ENCODE data around the gene COMMD7. TPM values are rescaled to one million over a fixed set of nuclear protein-coding genes. Genes with fewer than 3 reads are reported as not detected.
A peak's percentile ranks its signal among the peaks of the same experiment; 100 is the strongest.

COMMD7 gene
- total RNA-seq, 1 donor from 2014 or later, result 39.8 TPM

DNA sequence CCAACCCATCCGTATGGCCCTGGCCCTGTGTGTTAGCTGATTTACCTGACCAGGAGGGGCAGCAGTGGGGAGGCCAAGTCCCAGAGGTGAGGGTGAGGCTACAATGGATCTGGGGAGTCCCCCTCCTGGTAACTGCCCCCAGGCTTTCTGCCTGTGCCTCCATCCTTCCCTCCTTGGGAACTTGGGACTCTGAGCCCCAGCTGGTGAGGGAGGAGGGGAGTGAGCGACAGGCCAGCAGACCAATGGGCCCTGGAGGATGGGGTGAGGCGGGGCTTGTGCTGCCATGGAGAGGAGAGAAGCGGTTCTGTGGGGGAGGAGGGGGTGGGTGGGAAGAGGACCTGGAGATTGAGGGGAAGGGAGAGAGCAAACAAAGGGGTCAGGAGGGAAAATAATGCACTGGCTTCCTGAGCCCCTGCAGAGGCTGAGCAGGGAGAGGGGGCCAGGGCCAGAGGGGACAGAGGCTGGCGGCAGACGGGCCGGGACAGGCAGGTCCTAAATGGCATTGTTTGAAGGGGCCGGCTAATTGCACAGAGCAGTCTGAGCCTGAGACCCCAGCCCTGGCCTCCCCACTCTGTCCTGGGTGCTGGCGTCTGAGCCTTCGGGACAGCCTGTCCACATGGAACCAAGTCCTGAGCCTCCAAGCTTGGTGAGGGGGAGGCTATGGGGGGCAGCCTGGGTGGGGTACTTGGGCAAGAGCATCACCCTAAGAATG is 36.4 kb upstream of the COMMD7 start:
- H3K4me1 ChIP-seq, result no peaks in the 10 kb centered on the region
- no peak for DNase-seq
- ATAC-seq, result no peak
- H3K27me3 ChIP-seq (ENCODE audit: low read depth), result no peaks in the 10 kb centered on the region
- TF ChIP-seq, protein P1, sequence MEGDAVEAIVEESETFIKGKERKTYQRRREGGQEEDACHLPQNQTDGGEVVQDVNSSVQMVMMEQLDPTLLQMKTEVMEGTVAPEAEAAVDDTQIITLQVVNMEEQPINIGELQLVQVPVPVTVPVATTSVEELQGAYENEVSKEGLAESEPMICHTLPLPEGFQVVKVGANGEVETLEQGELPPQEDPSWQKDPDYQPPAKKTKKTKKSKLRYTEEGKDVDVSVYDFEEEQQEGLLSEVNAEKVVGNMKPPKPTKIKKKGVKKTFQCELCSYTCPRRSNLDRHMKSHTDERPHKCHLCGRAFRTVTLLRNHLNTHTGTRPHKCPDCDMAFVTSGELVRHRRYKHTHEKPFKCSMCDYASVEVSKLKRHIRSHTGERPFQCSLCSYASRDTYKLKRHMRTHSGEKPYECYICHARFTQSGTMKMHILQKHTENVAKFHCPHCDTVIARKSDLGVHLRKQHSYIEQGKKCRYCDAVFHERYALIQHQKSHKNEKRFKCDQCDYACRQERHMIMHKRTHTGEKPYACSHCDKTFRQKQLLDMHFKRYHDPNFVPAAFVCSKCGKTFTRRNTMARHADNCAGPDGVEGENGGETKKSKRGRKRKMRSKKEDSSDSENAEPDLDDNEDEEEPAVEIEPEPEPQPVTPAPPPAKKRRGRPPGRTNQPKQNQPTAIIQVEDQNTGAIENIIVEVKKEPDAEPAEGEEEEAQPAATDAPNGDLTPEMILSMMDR (IDR thresholded peaks at IDR 0.05), result no peak
- intact Hi-C loops (cut with DNase I), result no loop called here
- no peak overlapping the region for H3K27ac ChIP-seq
- no peak overlapping the region for H3K4me3 ChIP-seq
- no peaks in the 10 kb centered on the region for H3K9me3 ChIP-seq
- no peaks in the 10 kb centered on the region for H3K36me3 ChIP-seq

DNA sequence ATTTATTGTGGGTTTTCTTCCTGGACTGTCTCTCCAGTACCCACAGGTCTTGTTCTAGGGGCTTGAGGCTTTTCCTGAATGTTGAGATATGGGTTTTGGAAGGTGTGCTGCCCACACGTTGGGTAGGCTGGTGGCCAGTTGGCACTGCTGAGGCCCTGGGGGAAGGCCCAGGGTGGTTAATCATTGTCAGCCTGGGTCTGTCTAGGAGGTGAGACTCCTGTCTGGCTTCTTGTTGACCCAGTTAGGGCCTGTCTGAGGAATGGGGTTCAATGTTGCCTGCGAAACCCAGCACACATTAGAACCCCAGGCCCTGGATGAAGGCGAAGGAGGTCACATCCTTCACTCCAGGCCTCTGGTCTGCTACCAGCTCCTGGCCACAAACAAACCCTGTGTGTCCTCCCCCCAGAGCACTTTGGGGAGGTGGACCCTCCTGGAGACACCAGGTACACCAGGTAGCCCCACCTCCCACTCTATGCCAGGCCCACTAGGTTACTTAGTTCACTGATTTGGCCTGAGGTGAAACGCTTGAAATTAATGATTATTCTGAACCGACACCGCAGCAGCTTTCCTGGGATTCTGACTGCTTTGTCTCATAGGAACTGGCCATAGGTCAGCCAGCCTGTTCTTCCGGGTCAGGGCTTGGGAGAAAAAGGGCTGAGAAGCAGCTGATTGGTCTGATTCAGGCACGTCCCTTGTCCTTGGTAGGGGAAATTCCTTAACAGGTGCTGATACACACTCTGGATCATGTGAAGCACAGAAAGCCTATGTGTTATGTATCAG is 34.1 kb upstream of the COMMD7 start:
- no peak overlapping the region for H3K27ac ChIP-seq
- H3K4me3 ChIP-seq, result no peak overlapping the region
- TF ChIP-seq, protein P1 (IDR thresholded peaks at IDR 0.05), result no peak
- H3K9me3 ChIP-seq, result no peaks in the 10 kb centered on the region
- ATAC-seq (peak; percentile 48 to 74), DNase-seq (no peak)
- H3K4me1 ChIP-seq, result no peaks in the 10 kb centered on the region
- intact Hi-C loops (cut with DNase I), result no loop called here
- H3K36me3 ChIP-seq, result no peaks in the 10 kb centered on the region
- no peaks in the 10 kb centered on the region for H3K27me3 ChIP-seq (ENCODE audit: low read depth)

DNA sequence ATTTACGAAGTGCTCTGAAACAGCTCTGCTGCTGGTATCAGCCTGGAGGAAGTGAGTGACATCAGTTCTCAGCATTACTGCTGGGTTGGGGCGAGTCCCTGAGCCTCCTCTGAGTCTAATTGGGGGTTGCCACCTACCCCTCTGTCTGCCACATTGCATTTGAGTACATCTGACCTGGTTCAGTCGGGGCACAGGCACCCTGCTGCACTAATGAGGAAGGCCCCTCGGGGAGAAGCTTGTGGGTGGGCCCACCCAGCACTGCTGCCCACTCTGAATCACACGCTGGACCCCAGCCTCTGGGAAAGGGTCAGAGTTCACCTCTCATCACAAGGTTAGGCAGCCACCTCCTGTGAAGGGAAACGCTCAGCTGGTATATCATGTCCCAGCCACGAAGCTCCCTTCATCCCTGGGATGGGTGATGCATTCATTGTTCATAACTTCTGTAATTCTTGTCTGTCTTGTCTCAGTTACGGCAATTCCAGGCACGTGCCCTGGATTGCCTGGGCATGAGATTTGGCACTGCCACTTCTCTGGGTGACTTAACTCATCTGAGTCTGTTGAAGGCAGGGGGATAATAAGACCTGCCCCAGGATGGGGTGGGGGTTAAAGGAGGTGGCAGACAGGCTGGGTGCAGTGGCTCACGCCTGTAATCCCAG is 32.2 kb upstream of the COMMD7 start:
- intact Hi-C loops (cut with DNase I), result no loop called here
- no peaks in the 10 kb centered on the region for H3K9me3 ChIP-seq
- H3K27me3 ChIP-seq (ENCODE audit: low read depth), result no peaks in the 10 kb centered on the region
- no peaks in the 10 kb centered on the region for H3K4me1 ChIP-seq
- ATAC-seq (no peak), DNase-seq (no peak)
- no peaks in the 10 kb centered on the region for H3K36me3 ChIP-seq
- TF ChIP-seq, protein P1 (IDR thresholded peaks at IDR 0.05), result no peak
- no peak overlapping the region for H3K27ac ChIP-seq
- H3K4me3 ChIP-seq, result no peak overlapping the region

DNA sequence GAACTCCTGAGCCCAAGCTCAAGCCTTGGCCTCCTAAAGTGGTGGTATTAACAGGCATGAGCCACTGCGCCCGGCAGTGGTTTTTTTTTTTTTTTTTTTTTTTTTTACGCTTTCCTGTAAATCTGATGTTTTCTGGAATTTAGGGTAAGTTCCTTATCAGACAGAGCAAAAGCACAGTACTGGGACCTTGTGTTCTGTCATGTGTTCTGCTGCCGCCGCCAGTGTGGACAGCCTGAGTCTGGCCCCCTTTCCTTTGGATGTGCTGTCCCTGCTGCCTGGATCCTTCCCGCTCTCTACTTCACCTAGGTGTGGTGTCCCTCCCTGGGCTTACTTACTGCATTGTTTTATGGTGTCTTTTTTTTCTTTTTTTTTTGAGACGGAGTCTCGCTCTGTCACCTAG is 30.6 kb upstream of the COMMD7 start:
- DNase-seq, result no peak
- ATAC-seq, result no peak
- H3K36me3 ChIP-seq, result no peaks in the 10 kb centered on the region
- no peaks in the 10 kb centered on the region for H3K9me3 ChIP-seq
- intact Hi-C loops (cut with DNase I), result no loop called here
- H3K4me3 ChIP-seq, result no peak overlapping the region
- no peak overlapping the region for H3K27ac ChIP-seq
- no peaks in the 10 kb centered on the region for H3K27me3 ChIP-seq (ENCODE audit: low read depth)
- H3K4me1 ChIP-seq, result no peaks in the 10 kb centered on the region
- TF ChIP-seq, protein P1 (IDR thresholded peaks at IDR 0.05), result no peak

DNA sequence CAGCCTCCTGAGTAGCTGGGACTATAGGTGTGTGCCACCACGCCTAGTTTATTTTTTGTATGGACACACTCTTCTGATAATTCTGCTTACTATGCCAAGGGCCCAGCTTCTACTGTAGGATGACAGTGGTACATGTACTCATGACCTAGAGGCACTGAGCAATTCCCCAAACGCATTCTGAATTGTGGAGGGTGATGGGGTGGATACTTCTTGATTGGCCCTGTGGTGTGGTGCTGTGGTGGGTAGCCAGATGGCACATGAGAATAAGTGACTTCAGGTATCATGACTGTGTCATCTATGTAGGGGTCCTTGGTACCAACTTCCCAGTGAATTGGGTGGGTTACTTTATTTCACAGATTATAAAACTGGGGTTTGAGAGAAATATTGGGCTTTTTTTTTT is 30.0 kb upstream of the COMMD7 start:
- ATAC-seq, result no peak
- intact Hi-C loops (cut with DNase I), result no loop called here

More for the DNA sequence above, 30.0 kb upstream of the COMMD7 start:
- Histone ChIP-seq H3K4me3 (no peak overlapping the region), H3K27me3 (ENCODE audit: low read depth) (no peaks in the 10 kb centered on the region), H3K4me1 (no peaks in the 10 kb centered on the region), H3K36me3 (no peaks in the 10 kb centered on the region), H3K27ac (no peak overlapping the region), H3K9me3 (no peaks in the 10 kb centered on the region)
- no peak for DNase-seq
- TF ChIP-seq, protein P1 (IDR thresholded peaks at IDR 0.05), result no peak

Data from lower lobe of right lung (tissue), 2 donors.